ENCODE data around the gene ATL1.

The ATL1 gene

DNA sequence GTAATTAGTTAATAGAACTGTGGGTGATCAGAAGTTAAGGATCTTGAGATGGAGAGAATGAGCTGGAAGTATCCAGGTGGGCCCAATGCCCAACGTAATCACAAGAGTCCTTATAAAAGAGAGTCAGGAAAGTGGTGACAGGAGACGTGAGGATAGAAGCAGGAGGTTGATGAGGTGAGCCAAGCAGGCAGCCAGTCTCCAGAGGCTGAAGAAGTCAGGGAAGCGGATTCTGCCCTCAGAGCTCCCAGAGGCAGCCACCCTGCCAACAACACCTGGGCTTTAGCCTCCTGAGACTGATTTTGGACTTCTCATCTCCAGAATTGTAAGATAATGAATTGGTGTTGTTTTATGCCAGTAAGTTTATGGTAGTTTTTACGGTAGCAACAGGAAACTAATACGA, 118.2 kb downstream of the ATL1 start:
- in situ Hi-C loops (cut with MboI; ENCODE audit: low sequenced_read_pairs), result no loop called here

DNA sequence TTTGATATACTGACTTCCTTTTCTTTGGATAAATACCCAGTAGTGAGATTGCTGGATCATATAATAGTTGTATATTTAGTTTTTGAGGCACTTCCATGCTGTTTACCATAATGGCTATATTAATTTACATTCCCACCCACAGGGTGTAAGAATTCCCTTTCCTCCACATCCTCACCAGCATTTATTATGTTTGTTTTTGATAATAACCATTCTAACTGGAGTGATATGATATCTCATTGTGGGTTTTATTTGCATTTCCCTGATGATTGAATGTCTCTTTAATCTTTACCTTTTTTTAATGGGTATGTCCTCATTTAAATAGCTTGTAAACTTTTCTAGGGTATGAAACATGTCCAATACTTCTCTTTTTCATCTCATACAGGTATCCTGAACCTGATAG, 119.7 kb downstream of the ATL1 start:
- in situ Hi-C loops (cut with MboI; ENCODE audit: low sequenced_read_pairs), result no loop called here

Measured in HL-60/S4 treated with phorbol 12-myristate 13-acetate at 8.2 ng/mL for 4 days and 3 days (cell line).